Brain microvascular endothelial cell (primary cell): ENCODE results near the gene EFEMP1.

Source experiments
- DNase-seq: peaks from one replicate; pipeline ENCODE4 v3.0.0-alpha.2; 2020
- H3K27ac ChIP-seq: fragments of 250-450 bp; sonication (Bioruptor Pico); 2 replicates; pipeline ENCODE4 v1.5.1; 2020; ENCODE audit warnings: mild to moderate bottlenecking, moderate library complexity
- H3K27me3 ChIP-seq: fragments of 250-450 bp; sonication (Bioruptor Pico); replicated peaks from 2 replicates; pipeline ENCODE4 v1.5.1; 2020; ENCODE audit warnings: mild to moderate bottlenecking
- H3K36me3 ChIP-seq: fragments of 250-450 bp; sonication (Bioruptor Pico); replicated peaks from 2 replicates; pipeline ENCODE4 v1.5.1; 2020; ENCODE audit warnings: mild to moderate bottlenecking
- H3K4me3 ChIP-seq: 2 replicates; pipeline ENCODE4 v1.5.1; 2011; ENCODE audit warnings: low read depth, mild to moderate bottlenecking, control low read depth, low read length, moderate library complexity
- in situ Hi-C: cut with HindIII; loops from 2 replicates; pipeline ENCODE4 v1.10.0; 2017; ENCODE audit warnings: low sequenced_read_pairs, low pct_ligation_motif_present
- TF ChIP-seq, protein P1 (sequence below): IDR thresholded peaks from 2 replicates; pipeline ENCODE4 v1.5.1; 2011; ENCODE audit warnings: low read depth, mild to moderate bottlenecking, moderate library complexity, low read length, control low read depth, inconsistent platforms; ENCODE audit errors: missing control alignments

The EFEMP1 gene

GRCh38 chr2:55918856-55919255 lies 4.7 kb downstream of the EFEMP1 start:
- Histone ChIP-seq H3K27me3 (peaks cover 2% of the 10 kb centered on the region), H3K36me3 (peaks cover 5% of the 10 kb centered on the region), H3K4me3 (no peak overlapping the region), H3K27ac (no peak overlapping the region)
- in situ Hi-C loops: no loop called here
- no peak for DNase-seq
- TF ChIP-seq, protein P1, sequence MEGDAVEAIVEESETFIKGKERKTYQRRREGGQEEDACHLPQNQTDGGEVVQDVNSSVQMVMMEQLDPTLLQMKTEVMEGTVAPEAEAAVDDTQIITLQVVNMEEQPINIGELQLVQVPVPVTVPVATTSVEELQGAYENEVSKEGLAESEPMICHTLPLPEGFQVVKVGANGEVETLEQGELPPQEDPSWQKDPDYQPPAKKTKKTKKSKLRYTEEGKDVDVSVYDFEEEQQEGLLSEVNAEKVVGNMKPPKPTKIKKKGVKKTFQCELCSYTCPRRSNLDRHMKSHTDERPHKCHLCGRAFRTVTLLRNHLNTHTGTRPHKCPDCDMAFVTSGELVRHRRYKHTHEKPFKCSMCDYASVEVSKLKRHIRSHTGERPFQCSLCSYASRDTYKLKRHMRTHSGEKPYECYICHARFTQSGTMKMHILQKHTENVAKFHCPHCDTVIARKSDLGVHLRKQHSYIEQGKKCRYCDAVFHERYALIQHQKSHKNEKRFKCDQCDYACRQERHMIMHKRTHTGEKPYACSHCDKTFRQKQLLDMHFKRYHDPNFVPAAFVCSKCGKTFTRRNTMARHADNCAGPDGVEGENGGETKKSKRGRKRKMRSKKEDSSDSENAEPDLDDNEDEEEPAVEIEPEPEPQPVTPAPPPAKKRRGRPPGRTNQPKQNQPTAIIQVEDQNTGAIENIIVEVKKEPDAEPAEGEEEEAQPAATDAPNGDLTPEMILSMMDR: no peak

GRCh38 chr2:55917713-55918390 lies 5.7 kb downstream of the EFEMP1 start:
- TF ChIP-seq, protein P1: no peak
- no peak overlapping the region for H3K4me3 ChIP-seq
- no peak for DNase-seq
- no peak overlapping the region for H3K27ac ChIP-seq
- no peaks in the 10 kb centered on the region for H3K27me3 ChIP-seq
- H3K36me3 ChIP-seq: peaks cover 5% of the 10 kb centered on the region
- in situ Hi-C loops: no loop called here

DNA sequence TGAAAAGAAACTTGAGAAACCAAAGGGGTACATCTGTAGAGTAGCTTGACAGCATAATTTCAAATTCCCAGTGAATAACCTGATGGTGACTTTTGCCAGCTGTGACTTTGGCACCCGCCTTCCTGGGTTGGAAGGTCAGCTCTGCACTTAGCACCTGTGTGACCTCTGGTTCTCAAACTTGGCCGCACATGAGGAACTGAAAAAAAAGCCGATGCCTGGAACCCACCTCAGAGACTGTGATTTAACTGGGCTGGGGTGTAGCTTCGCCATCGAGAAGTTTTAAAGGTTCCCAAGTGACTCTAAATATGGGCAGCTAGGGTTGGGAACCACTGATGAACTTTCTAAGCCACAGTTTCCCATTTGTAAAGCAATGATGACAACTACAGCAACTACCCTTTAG lies 6.5 kb downstream of the EFEMP1 start:
- DNase-seq: no peak
- Histone ChIP-seq H3K27me3 (no peaks in the 10 kb centered on the region), H3K36me3 (peaks cover 5% of the 10 kb centered on the region), H3K4me3 (no peak overlapping the region), H3K27ac (no peak overlapping the region)
- in situ Hi-C loops: no loop called here
- TF ChIP-seq, protein P1: no peak

- TF ChIP-seq, protein P1: no peak
- no peaks in the 10 kb centered on the region for H3K27me3 ChIP-seq
- in situ Hi-C loops: no loop called here
- H3K27ac ChIP-seq: no peak overlapping the region
- DNase-seq: no peak
- H3K36me3 ChIP-seq: peaks cover 5% of the 10 kb centered on the region
- H3K4me3 ChIP-seq: no peak overlapping the region
Observed at GRCh38 chr2:55916473-55917049, 7.0 kb downstream of the EFEMP1 start.

GRCh38 chr2:55914786-55915185 lies 8.8 kb downstream of the EFEMP1 start:
- no peak for DNase-seq
- Histone ChIP-seq H3K4me3 (no peak overlapping the region), H3K27me3 (no peaks in the 10 kb centered on the region), H3K27ac (no peak overlapping the region), H3K36me3 (peaks cover 5% of the 10 kb centered on the region)
- in situ Hi-C loops: no loop called here
- TF ChIP-seq, protein P1: no peak
